HFF-Myc (cell line): Measurements from ENCODE around the gene SRP72.

Source experiments
- DNase-seq: peaks from one replicate; pipeline ENCODE4 v3.0.0-alpha.2; 2011; ENCODE audit warnings: low read depth; ENCODE audit errors: extremely low read depth
- H3K4me3 ChIP-seq: replicated peaks from 2 replicates; pipeline ENCODE4 v1.5.1; 2011; ENCODE audit warnings: low read depth, mild to moderate bottlenecking, control low read depth, low read length
- TF ChIP-seq, protein P1 (sequence below): IDR thresholded peaks from 2 replicates; pipeline ENCODE4 v1.5.1; 2012; ENCODE audit warnings: mild to moderate bottlenecking, low read depth, low read length, control low read depth; ENCODE audit errors: missing control alignments

Gene SRP72

DNA sequence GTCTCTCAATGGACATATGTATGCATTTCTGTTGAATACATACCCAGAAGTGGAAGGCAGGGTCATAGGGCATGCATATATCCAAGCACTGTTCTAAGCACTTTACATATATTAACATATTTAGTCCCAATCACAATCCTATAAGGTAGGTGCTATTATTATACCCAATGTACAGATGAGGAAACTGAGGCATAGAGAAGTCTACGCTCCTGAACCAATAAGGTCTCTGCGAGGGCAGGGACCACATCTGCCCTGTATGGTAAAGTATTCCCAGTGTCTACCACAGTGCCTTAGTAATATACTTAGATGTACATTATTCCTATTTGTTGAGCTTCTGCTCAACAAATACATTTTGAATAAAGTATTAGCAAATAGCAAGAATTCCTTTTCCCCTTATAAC is 37.2 kb upstream of the SRP72 start:
- TF ChIP-seq, protein P1, sequence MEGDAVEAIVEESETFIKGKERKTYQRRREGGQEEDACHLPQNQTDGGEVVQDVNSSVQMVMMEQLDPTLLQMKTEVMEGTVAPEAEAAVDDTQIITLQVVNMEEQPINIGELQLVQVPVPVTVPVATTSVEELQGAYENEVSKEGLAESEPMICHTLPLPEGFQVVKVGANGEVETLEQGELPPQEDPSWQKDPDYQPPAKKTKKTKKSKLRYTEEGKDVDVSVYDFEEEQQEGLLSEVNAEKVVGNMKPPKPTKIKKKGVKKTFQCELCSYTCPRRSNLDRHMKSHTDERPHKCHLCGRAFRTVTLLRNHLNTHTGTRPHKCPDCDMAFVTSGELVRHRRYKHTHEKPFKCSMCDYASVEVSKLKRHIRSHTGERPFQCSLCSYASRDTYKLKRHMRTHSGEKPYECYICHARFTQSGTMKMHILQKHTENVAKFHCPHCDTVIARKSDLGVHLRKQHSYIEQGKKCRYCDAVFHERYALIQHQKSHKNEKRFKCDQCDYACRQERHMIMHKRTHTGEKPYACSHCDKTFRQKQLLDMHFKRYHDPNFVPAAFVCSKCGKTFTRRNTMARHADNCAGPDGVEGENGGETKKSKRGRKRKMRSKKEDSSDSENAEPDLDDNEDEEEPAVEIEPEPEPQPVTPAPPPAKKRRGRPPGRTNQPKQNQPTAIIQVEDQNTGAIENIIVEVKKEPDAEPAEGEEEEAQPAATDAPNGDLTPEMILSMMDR: no peak
- no peak for DNase-seq
- H3K4me3 ChIP-seq: no peak overlapping the region

DNA sequence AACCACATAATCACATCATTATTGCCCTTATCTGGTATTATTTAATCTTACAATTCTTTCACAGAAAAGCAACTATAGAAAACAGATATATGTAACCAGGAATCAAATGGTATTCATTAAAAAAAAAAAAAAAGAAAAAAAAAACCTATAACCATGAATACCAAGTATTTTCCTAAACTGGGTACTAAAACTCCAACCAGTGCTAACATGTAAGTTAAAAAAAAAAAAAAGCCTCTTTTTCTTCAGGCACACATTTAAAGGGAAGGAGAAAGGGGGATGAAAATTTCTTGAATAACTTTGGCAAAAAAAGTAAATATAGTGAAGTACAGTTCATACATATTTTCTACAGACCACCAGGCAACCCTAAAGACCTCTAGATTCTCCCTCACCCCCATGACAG is 34.1 kb upstream of the SRP72 start:
- no peak for DNase-seq
- TF ChIP-seq, protein P1: no peak
- peak overlapping the region; percentile 98 for H3K4me3 ChIP-seq

DNA sequence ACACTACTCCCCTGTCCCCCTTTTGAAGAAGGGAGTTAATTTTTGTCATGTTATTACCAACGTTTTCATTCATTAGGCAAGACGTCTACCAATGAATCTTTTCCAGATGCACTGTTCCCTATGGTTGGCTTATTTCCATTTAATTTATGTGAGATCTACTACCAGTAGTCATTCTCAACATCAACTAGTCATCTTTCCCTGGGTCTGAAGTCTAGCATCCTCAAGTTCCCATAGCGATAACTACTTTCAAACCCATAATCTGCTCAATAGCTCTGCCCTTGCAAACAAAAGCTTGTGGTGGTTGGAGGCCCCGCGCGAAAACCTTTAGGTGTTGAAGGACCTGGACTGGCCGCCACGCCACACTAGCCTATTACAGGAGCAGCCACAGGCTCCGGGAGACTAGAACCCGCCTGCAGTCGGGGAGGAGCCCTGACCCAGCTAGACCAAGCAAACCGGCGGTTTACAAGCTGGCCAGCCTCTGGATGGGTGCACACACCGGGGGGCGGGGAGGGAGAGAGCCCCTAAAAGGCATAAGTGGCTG is 32.7 kb upstream of the SRP72 start:
- H3K4me3 ChIP-seq: peak overlapping the region; percentile 98
- DNase-seq: no peak
- TF ChIP-seq, protein P1: no peak

DNA sequence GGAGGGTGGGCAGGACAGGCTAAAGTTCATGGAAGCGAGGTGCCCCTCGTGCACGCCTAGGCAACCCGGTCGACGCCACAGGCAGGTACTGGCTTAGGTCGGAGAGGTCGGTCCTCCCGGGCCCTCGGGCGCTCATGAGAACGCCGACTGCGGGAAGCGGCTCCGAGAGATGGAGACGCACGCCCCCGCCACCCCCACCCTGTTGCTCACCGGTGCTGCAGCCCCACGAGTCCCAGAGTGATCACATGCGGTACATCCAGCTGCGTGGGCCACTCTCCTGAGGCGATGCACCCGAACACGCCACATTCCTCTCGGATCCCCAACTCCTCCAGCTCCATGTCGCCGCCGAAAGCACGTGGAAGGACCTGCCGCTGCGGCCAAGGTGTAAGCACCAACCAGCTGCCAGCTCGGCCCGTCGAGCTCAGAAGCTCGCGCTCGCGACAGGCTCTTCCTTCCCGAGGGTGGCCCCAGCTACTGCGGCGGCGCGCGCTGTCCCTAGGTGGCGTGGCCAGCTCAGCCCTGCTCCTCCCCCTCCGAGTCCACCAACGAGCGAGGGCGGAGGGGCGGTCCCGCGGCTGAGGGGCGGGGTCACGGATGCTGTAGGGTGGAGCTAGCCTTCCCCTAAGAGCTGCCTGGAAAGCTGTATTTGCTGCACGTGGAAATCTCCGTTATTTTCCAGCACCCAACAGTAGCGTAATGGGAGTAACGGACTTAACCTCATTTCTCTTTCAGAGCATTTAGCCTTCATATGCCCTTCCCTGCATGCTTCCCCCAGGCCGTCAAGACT is 32.1 kb upstream of the SRP72 start, which contains the start of gene PPAT:
PPAT (minus strand) TSS at position 476 of the 787 bp plus-strand sequence; CDS start at position 338, 138 bp downstream.
- H3K4me3 ChIP-seq: peak within 1 kb of the TSS; percentile 98
- DNase-seq: peak; percentile 84
- TF ChIP-seq, protein P1: peak; percentile 12

DNA sequence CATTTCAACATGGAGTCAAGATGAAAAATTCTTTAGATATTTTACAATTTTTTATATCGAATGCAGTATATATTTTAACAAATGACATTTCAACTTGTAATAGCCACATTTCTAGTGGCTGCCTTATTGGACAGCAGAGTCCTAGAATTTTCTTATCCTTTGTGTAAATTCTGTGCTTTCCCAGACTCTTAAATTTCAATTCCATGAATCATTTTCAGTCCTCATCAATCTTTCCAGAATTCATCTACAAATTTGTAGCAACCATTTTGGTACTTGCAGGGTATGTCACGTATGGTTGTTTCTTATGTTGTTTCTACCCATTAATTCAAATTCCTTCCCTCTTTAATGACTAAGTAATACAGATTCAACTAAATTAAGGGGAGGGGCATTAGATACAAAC is 28.7 kb upstream of the SRP72 start:
- no peak for DNase-seq
- H3K4me3 ChIP-seq: peak overlapping the region; percentile 98
- TF ChIP-seq, protein P1: no peak

DNA sequence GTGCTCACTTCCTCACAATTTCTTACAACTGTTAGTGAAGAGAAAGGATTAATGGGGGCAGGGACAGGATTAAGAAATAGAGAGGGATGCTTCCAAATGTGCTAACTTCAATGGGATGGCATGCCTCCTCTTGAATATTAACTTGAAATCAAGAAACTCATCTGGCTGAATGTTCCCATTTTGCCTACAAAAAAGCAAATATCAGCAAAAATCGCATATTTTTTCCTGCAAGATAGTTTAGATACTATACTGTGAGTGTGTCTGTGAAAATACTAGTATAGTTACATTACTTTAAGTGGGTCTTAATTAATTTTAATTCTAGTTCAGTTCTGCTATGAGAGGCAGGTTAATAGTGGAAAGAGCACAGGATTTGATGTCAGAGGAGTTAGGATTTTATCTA is 26.4 kb upstream of the SRP72 start:
- DNase-seq: no peak
- TF ChIP-seq, protein P1: no peak
- H3K4me3 ChIP-seq: no peak overlapping the region; the same call in 1 of the 2 replicates

DNA sequence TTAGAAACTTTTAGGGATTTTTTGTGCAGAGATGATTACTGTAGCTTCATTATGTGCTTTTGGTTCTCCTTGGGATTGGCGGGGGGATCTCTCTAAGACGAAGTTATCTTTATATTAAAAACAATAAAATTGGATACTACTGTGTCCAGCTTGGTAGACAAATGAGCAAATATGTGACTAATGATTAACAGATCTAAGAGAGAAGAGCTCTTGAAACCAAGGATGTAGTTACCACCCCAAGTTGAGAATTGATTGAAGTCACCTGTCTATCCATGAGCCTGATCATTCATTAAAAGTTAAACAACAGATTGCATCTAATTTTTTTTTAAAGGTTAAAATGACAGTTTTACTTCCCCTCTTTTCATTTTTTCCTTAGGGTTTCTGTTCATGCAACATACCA is 22.7 kb upstream of the SRP72 start:
- DNase-seq: no peak
- no peak overlapping the region for H3K4me3 ChIP-seq
- TF ChIP-seq, protein P1: no peak
